B cell (primary cell): Measurements from ENCODE around the gene ABLIM1.

Experiments
- EZH2 ChIP-seq: IDR thresholded peaks from 2 replicates; pipeline ENCODE4 v1.6.1; 2012; ENCODE audit warnings: borderline replicate concordance, low read depth, mild to moderate bottlenecking, moderate library complexity, low read length; ENCODE audit not compliant: insufficient read depth, poor library complexity, severe bottlenecking
- TF ChIP-seq, protein P1 (sequence below): fragments of 200-600 bp; IDR thresholded peaks from one replicate; pipeline ENCODE4 v1.8.0; 2022; ENCODE audit warnings: antibody characterized with exemption, mild to moderate bottlenecking

DNA sequence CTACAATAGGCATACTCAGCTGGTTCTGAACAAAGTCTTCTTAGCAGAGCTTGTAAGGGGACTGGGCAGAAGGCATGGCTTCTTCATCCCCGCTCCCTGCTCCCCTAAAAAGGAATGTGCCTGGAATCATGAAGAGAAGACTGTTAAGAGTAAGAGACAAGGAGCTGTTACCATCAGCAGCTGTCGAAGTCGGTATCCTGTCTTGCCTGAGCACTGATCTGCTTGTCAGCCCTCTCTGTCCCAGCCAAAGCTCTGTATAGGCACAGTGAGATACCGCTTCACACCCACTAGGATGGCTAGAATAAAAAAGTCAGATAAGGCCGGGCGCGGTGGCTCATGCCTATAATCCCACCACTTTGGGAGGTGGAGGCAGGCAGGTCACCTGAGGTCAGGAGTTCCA lies 2.4 kb downstream of the ABLIM1 start:
- TF ChIP-seq, protein P1, sequence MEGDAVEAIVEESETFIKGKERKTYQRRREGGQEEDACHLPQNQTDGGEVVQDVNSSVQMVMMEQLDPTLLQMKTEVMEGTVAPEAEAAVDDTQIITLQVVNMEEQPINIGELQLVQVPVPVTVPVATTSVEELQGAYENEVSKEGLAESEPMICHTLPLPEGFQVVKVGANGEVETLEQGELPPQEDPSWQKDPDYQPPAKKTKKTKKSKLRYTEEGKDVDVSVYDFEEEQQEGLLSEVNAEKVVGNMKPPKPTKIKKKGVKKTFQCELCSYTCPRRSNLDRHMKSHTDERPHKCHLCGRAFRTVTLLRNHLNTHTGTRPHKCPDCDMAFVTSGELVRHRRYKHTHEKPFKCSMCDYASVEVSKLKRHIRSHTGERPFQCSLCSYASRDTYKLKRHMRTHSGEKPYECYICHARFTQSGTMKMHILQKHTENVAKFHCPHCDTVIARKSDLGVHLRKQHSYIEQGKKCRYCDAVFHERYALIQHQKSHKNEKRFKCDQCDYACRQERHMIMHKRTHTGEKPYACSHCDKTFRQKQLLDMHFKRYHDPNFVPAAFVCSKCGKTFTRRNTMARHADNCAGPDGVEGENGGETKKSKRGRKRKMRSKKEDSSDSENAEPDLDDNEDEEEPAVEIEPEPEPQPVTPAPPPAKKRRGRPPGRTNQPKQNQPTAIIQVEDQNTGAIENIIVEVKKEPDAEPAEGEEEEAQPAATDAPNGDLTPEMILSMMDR, result no peak
- TF ChIP-seq EZH2, result no peak
